Activated gamma-delta T cell (primary cell): ENCODE measurements around the gene CMIP.

Experiments used
- DNase-seq: peaks from one replicate; lab custom pipeline; 2025; lab: John Stamatoyannopoulos, UW

The CMIP gene

GRCh38 chr16:81535679-81536360 is 91.2 kb downstream of the CMIP start:
- DNase-seq, result no peak

- no peak for DNase-seq
Measured at GRCh38 chr16:81536648-81537047, 92.0 kb downstream of the CMIP start.

GRCh38 chr16:81537721-81538561 is 93.3 kb downstream of the CMIP start:
- DNase-seq, result no peak

- DNase-seq, result no peak
Measured at GRCh38 chr16:81539009-81539758, 94.6 kb downstream of the CMIP start.

- no peak for DNase-seq
Measured at GRCh38 chr16:81539759-81540472, 95.3 kb downstream of the CMIP start.

GRCh38 chr16:81541314-81541713 is 96.7 kb downstream of the CMIP start:
- no peak for DNase-seq

- no peak for DNase-seq
Measured at GRCh38 chr16:81542609-81543570, 98.3 kb downstream of the CMIP start.

- DNase-seq, result no peak
Measured at GRCh38 chr16:81543571-81543970, 99.0 kb downstream of the CMIP start.

GRCh38 chr16:81544261-81544660 is 99.7 kb downstream of the CMIP start:
- DNase-seq, result no peak

GRCh38 chr16:81544700-81545271 is 100.2 kb downstream of the CMIP start:
- DNase-seq, result no peak

GRCh38 chr16:81545470-81546250 is 101.1 kb downstream of the CMIP start:
- DNase-seq, result no peak

- DNase-seq, result no peak
Measured at GRCh38 chr16:81546781-81547180, 102.2 kb downstream of the CMIP start.

GRCh38 chr16:81547194-81547938 is 102.8 kb downstream of the CMIP start:
- no peak for DNase-seq

- DNase-seq, result no peak
Measured at GRCh38 chr16:81547939-81548216, 103.3 kb downstream of the CMIP start.

- no peak for DNase-seq
Measured at GRCh38 chr16:81548551-81548875, 103.9 kb downstream of the CMIP start.

GRCh38 chr16:81548876-81549546 is 104.4 kb downstream of the CMIP start:
- no peak for DNase-seq

- no peak for DNase-seq
Measured at GRCh38 chr16:81549547-81550431, 105.2 kb downstream of the CMIP start.

GRCh38 chr16:81550432-81550808 is 105.8 kb downstream of the CMIP start:
- no peak for DNase-seq
